NCI-H1417 (cell line): ENCODE results near the gene TPO.
A peak's percentile ranks its signal among the peaks of the same experiment; 100 is the strongest.
"Not testable (repeated sequence)": the region's sequence is repeated elsewhere in the genome, so short reads cannot be mapped to it uniquely, and the experiment has no call there.

Experiments used
- DNase-seq, 3 experiments: peaks; one replicate each; lab custom pipeline; 2025; lab: John Stamatoyannopoulos, UW

Gene TPO

DNA sequence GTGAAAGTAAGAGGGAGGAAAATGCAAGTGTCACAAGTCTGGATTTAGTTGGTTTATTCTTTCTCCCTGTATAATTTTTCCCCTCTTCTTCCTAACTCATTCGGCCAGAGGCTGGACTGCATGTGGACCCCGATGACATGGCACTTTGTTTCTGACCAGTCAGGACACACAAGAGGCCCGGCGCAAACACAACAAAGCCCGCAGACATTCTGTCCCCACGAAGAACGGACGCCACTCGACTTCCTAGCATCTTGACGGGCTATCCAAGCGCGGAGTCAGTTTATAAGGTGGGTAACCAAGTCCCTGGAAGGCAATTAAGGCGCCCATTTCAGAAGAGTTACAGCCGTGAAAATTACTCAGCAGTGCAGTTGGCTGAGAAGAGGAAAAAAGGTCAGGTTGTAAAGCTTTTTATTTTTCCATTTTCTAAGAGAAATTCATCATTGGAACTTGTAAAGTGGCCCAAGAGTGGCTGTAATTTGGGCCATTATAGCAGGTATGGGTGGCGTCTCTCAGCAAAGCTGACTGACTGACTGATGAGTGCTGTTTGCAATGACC, at the start of gene TPO:
Gene TPO, plus strand, starts transcription at position 308 of the 555 bp plus-strand sequence. CDS start 946 bp downstream, outside the sequence.
- no peak for DNase-seq

DNA sequence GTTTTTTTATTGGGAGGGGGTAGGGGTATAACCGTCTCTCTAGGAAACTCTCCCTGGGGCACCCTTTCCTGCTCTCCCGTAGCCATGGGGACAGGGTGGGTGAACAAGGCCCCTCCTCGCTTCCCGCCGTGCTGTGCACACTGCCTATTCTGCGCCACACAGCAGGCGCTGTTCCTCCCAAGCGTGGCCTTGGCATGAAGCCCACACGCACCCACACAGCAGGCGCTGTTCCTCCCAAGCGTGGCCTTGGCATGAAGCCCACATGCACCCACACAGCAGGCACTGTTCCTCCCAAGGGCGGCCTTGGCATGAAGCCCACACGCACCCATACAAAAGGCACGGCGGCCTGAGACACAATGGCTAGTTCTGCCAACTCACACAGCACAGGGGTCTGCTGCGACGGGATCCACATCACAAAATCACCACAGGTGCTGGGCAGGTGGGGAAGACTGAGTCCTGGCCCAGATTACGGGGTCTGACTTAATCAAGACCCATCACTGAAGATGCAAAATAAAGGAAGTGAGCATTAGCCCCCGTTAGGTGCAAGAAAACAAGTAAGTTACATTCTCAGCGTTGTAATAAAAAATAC, 46.6 kb upstream of the TPO start:
- DNase-seq, result peak in 2 of 3 experiments; percentile 81 to 92

DNA sequence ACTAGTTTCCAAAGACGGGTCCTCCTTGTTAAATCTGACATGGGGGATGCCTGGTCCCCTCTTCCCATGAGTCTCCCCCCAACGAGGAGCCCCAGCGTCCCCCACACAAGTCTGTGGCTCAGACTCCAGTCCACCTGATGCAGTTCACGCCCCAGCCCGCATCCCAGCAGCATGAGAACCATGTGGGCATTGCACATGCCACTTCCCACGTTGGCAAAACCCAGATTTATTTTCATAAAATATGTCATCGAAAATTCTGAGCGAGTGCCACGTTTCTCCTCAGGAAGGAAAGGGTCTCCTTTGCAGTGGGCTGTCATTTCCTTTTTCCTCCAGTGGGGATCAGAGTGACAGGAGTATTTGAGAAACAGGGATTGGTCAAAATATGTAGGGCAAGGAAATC, 45.7 kb upstream of the TPO start:
- no peak for DNase-seq

DNA sequence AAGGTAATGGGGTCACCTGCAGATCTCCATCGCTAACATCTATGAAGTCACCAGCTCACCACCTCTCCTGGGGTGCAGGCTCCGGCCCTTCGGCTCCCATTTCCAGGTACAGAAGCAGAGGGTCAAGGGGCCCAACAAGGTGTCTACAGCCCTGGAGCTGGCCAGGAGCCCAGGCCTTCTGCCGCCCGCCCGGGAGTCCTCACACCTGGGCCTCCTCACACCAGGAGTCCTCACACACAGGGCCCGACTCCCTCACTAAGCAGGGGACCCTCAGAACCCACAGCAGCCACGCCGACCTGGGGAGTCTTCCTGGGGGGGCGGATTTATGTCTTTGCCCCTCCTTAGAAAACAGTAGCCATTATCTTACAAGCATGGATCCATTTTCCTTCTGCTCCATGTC, 43.4 kb upstream of the TPO start:
- DNase-seq, result no peak

DNA sequence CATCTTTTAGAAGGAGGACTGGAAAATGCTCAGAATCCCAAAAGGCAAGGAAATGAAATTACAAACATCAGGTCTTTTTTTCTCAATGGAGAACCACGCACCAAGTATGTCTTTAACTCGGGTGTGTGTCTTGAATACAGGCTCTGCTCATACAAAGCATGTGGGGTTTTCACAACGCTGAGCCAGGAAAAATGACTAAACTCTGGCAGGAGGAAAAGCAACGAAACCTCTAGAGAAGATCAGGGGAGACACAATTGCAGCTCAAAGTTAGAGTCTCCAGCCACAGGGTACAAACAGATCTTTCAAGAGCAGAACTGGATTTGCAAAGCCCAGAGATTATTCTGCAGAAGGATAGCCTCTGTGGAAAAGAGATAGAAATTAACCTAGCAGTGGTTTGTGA, 42.8 kb upstream of the TPO start:
- DNase-seq, result no peak

DNA sequence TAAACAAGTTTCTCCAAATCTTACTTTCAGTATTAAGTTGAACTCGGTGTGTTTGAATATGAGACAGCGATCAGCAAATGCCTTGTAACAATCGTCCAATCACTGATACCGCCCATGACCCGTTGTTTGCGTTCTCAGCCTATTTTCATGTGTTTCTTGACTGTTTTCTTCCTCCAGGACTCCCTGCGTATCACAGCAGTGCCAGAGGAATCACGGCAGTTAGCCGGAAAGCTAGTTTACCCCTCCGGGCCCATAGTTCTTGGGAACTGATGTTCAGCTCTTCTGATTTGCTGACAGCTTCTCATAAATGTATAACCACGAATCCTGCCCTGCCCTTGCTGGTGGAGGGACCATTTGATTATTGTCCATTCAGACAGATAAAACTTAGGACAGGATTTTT, 42.2 kb upstream of the TPO start:
- DNase-seq, result no peak

DNA sequence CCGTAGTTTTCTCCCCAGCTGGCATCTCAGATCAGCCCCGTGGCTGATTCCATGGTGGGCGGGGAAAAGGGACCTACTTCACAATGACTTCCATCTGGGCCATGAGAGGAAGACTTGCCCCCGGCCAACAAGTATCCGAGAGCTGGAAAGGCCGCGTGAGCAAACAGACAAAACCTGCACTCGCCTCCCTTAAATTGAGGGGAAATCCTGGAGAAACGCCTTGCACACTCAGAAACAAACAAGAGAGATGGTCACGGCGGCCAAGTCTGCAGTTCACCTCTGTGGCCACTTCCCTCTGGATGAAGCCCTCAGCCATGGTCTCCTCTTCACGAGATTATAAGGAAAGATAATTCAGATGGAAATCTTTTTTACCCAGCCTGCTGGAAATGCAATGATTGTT, 39.4 kb upstream of the TPO start:
- DNase-seq, result peak in 1 of 3 experiments; percentile 26

DNA sequence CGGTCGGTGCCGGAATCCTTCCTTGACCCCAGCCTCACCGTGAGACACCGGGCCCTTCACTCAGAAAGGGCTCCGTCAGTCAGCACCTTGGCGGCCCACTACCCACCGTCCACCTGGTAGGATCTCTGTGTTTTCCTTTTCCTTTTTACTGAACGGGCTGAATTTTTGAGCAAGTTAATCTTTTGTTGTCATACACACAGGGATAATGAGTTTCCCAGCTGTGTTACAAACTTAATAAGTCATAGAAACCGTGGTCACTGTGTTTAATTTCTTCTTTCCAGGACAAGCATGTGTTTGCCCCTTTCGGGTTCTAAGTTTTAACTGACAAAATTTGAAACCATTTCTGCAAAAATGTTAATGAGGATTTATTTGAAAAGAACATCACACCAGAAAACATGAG, 39.0 kb upstream of the TPO start:
- no peak for DNase-seq

DNA sequence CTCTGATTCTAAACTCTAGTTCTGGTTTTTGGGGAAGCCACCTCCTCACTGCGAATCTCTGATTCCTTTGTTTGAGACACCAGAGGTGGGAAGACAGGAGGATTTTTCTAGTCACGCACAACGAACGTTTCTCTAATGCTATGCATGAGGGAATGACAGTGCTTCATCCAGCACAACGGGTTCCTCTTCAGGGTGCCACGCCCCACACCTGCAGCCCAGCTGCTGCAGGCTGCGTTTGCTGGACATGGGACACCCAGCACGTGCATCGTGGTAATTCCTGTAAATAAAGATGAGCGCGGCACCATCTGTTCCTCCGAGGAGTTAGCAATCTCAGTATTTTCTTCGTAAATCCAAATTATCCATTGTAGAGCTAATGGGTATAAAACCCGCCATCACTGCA, 37.5 kb upstream of the TPO start:
- peak in 1 of 3 experiments; percentile 93 for DNase-seq

DNA sequence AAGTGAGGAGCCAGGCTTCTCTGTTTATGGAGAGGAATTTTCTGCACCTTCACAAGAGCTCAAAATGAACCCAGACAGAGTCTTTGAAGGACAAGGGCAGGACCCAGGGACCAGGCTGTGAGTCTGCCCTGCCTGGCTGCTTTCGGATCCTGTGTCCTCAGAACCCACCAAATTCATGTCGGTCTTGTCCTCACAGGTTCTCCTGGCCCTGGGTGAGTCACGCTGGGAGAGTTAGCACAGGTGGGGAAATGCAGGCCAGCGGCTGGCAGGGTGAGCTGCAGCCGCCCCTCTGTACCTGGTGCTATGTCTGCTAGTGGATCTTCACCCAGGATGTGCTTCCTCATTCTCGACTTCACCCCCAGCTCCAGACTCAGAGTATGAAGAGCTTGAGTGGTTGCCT, 35.8 kb upstream of the TPO start:
- DNase-seq, result no peak

DNA sequence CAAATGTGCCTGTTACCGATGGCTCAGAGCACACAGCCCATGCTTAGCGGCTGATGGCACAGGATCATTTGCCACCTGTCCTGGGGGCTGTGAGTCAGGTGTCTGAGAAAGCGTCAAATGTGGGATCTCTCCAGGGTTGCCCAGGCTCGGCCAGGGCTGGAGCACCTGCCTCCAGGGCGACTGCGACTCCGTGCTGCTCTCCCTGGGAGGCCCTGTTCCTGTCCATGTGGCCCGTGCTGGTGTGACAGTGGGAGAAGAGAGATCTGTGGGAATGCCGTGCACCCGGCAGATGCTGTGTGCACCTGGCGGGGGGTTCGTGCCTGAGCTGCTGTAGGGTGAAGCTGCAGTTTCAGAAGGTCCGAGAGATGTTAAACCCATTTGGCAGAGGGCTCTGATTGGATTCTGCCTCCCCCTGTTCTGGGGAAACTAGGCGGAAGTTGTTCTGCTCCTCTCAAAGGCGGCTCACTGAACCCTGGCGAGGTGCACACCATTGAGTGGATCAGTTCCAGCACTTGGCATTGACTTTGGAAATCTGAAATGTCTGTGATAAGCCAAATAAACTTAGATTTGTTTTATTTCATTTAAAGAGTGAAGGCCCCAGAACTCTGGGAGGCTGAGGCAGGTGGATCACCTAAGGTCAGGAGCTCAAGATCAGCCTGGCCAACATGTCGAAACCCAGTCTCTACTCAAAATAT, 34.7 kb upstream of the TPO start:
- DNase-seq, result no peak

DNA sequence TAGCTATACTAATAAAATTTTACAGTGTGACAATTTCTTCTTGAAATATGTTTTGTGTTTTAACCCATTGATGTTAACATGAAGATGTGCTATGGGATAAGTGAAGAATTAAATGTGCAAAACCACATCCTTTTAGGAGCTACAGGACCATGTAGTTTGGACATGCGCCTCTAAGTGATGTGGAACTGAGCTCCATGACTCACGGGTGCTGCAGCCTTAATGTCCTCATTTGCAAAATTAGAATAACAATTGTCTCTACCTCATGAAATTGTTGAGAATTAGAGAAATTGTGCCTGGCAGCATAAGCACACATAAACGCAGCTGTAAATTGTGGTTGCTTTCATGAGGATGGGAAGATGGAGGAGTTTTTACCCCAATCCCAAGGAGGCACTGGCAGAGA, 31.6 kb upstream of the TPO start:
- DNase-seq, result no peak

DNA sequence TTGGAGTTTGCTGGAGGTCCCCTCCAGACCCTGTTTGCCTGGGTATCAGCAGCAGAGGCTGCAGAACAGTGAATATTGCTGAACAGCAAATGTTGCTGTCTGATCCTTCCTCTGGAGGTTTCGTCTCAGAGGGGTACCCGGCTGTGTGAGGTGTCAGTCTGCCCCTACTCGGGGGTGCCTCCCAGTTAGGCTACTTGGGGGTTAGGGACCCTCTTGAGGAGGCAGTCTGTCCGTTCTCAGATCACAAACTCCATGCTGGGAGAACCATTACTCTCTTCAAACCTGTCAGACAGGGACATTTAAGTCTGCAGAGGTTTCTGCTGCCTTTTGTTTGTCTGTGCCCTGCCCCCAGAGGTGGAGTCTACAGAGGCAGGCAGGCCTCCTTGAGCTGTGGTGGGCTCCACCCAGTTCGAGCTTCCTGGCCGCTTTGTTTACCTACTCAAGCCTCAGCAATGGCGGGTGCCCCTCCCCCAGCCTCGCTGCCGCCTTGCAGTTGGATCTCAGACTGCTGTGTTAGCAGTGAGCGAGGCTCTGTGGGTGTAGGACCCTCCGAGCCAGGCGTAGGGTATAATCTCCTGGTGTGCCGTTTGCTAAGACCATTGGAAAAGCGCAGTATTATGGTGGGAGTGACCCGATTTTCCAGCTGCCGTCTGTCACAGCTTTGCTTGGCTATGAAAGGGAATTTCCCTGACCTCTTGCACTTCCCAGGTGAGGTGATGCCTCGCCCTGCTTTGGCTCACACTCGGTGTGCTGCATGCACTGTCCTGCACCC, 25.1 kb upstream of the TPO start:
- peak in 1 of 3 experiments; percentile 34 for DNase-seq

DNA sequence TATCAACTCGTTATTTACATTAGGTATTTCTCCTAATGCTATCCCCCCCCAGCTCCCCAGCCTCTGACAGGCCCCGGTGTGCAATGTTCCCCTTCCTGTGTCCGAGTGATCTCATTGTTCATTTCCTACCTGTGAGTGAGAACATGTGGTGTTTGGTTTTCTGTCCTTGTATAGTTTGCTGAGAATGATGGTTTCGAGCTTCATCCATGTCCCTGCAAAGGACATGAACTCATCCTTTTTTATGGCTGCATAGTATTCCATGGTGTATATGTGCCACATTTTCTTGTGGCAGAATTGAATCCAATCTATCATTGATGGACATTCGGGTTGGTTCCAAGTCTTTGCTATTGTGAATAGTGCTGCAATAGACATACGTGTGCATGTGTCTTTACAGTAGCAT, 23.1 kb upstream of the TPO start:
- not testable (repeated sequence) for DNase-seq

DNA sequence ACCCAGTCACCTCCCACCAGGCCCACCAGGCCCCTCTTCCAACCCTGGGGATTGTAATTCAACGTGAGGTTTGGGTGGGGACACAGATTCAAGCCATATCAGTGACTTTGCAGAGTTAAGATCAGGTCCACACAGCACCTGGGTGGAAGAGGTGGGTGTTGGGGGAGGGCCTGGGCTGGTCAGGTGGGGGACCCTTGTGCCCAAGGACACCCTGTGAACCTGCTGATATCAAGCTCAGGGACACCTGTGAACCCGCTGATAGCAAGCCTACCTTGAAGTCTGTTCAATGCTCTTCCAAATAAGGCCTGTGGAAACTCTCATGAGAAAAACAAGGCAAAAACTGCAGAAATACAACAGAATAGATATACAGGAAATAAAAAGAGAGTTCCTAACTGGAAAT, 19.9 kb upstream of the TPO start:
- DNase-seq, result no peak

DNA sequence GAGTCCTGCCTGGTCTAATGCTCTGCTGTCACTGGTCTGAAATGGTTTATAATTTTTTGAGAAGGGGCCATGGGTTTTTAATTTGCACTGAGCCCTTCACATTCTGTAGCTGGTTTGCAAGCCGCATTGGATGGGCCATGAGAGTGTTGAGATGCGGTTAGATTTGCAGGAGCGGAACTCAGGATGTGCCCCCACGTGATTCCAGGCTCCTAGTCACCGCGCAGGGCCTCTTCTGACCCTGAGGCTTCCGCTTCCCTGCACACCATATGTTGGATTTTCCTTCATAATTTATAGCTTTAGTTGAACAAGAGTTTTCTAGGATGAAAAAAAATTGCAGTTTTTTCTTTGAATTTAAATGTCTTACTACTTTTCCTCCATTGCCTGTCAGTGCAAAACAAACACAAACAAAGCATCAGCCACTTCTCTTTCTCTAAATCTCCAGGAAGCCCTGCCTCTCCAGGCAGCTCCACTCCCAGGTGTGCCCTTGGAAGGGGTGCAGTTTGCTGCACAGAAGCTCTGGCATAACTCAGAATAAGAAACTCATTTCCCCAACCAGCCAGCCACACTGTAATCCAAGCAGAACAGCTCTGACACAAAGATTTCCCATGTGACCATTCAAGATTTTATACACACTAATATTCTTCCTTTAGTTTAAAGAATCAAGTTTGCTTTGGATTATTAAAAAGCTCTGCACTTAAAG, 18.4 kb upstream of the TPO start:
- DNase-seq, result peak in 1 of 3 experiments; percentile 80

DNA sequence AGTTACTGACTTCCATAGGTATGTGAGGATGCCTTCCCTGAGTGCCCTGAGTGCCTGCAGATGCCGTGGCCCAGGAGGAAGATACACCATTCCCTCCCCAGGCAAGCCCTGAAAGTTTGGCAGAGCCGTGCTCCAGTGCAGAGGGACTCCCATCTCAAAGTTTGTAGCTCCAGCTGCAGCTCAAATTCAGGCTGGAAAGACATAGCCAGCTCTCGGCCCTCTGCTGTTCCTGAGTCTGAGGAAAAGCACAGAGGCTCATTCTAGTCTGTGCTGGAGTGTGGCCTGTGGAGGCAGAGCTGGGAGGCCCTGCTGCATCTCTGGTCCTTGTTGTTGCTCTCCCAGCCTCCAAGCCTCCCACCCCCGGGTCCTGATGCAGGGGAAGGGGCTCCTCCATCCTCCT, 15.9 kb upstream of the TPO start:
- DNase-seq, result no peak

DNA sequence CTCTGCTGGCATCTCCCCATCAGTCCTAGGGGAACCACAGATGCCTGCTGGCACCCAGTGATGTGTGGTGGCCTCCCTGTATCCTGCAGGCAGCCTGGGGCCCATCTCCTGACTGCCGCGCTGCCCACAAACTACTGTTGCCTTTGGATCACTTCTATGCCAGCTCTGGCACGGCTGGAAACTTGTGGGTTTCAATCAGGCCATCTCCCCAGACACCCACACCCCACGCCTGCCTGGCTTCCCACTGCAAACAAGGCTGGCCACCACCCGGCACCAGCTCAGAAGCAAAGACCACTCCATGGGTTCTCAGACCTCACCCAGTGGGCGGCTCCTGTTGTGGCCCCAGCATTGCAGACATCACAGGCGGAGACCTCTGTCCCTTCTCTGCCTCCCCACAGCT, 15.1 kb upstream of the TPO start:
- DNase-seq, result no peak

DNA sequence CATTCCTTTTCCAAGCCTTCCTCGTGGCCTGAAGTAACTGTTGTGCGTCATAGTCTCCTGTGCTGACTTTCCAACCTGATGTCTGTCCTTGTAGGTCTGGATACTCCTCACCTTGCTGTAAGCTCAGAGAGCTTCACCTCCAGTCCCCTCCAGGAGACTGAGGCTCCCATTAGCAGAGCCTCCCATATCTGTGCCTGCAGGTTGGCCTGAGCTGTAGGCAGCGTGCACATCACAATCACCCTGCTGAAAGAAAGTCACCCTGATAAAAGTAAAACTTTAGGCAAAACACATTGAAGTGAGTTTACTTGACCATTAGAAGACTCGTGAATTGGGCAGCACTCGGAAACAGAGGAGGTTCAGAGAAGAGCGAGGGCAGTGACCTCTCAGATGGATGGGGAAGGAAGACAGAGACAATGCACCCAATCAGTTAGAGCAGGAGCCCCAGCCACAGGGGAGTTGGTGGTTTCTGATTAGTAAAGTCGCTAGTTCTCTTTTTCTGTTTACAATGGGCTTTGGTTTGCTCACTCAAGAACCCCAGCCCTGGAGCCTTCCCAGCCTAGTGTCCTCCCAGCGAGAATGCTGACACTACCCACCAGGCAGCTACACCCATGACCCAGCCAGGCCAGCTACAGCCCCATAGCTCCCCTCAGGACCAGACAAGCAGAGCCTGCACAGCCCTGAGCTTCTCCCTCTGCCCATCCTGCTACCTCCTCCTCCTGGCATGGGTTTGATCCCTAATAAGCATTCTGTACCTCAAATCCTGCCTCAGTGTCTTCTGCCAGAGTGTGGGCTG, 12.1 kb upstream of the TPO start:
- DNase-seq, result no peak

DNA sequence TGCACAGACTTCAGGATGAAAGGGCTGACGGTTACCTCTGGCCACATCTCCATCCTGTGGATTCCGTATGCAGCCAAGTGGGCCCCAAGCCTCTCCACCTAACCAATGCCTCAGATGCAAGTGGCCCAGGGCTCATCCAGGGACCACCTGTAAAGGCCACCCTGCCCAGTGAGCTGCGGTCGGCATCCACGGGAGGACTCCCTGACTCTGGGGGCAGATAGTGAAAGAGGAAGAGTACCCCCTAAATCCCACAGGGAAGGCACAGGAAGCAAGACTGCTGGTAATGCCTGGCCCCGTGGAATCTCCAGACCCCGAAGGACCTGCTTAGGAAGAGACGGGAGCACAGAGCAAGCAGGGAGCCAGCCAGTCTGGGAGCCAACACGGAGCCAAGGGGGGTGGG, 11.2 kb upstream of the TPO start:
- DNase-seq, result no peak

DNA sequence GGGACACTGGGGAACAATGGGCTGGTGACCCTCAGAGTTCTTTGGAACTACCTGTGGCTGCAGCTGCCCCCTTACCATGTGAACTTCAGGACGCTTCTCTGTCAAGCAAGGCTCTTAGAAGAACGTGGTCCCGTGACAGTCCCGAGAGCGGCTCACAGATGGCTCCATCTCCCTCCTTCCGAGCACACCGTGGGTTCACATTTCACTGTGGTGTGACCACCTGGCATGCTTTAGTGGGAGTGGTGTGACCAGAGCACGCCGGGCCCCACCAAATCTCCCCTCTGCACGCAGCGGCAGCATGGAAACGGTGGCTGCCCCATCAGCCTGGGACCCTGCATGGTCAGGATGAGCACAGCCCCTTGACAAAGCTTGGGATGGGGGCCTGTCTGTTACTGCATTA, 9.7 kb upstream of the TPO start:
- DNase-seq, result no peak

DNA sequence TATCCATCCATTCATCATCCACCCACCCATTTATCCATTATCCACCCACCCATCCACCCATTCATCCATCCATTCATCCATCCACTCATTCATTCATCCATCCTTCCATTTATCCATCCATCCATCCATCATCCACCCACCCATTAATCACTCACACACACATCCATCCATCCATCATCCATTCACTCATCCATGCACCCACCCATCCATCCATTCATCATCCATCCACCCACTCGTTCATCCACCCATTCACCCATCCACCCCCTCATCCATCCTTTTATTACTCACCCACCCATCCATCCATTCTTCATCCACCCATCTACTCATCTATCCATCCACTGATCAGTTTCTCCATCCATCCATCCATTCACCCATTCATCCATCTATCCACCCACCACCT, 8.1 kb upstream of the TPO start:
- no peak for DNase-seq
